Endothelial cell of umbilical vein (primary cell): ENCODE data around the gene TPH1. TPM values are rescaled to one million over a fixed set of nuclear protein-coding genes. Genes with fewer than 3 reads are reported as not detected.
A peak's percentile ranks its signal among the peaks of the same experiment; 100 is the strongest.

Experiments
- Bru-seq: library from RNA; stranded (reverse); fragments of 400-500 nt; gene quantifications from one replicate; lab custom pipeline; 2021; lab: Mats Ljungman, UMichigan
- BruChase-seq, 2 experiments: library from RNA; stranded (reverse); fragments of 400-500 nt; gene quantifications; one replicate each; lab custom pipeline; 2021; lab: Mats Ljungman, UMichigan
- BruUV-seq: library from RNA; stranded (reverse); fragments of 400-500 nt; replicated peaks from 2 replicates; lab custom pipeline; 2021; lab: Mats Ljungman, UMichigan
- CTCF ChIA-PET: fragments of 300-600, 350-600 bp; sonication (Branson Sonifier 250); formaldehyde crosslinking; loops from one replicate; lab custom pipeline; 2021; ENCODE audit warnings: antibody characterized with exemption, inconsistent platforms; lab: Charles Lee
- POLR2A ChIA-PET: fragments of 300-600, 350-600 bp; sonication (Branson Sonifier 250); formaldehyde crosslinking; loops from one replicate; lab custom pipeline; 2021; ENCODE audit warnings: antibody characterized with exemption, inconsistent platforms; lab: Charles Lee
- DNase-seq: peaks from one replicate; pipeline ENCODE4 v3.0.0-alpha.2; 2011; ENCODE audit warnings: low read depth, low spot score
- FAIRE-seq: peaks from 2 replicates; lab custom pipeline; 2011; peaks lifted over from hg19 to GRCh38; lab: Jason Lieb, UNC
- H2AFZ ChIP-seq: 2 replicates; pipeline ENCODE4 v1.6.0; 2012; ENCODE audit warnings: low read depth, low read length, control low read depth, inconsistent platforms
- H3K27ac ChIP-seq: 2 replicates; pipeline ENCODE4 v1.5.1; 2011; ENCODE audit warnings: low read depth, mild to moderate bottlenecking, control low read depth, low read length, moderate library complexity; ENCODE audit not compliant: insufficient read depth
- H3K27me3 ChIP-seq, 2 experiments: 2 replicates each; pipeline versions ENCODE4 v1.6.0 to v1.6.1; 2011; ENCODE audit warnings: low read length in 2 of 2, mixed read lengths in 1 of 2; ENCODE audit not compliant: control insufficient read depth in 2 of 2, insufficient read depth in 2 of 2
- H3K36me3 ChIP-seq, 2 experiments: 2 replicates in 1 of 2; 3 replicates in 1 of 2; pipeline ENCODE4 v1.5.1; 2011; ENCODE audit warnings: low read length in 2 of 2, mild to moderate bottlenecking in 1 of 2, moderate library complexity in 1 of 2; ENCODE audit not compliant: control insufficient read depth in 2 of 2, insufficient read depth in 2 of 2; ENCODE audit errors: extremely low read depth in 1 of 2
- H3K4me1 ChIP-seq: 3 replicates; pipeline ENCODE4 v1.5.1; 2011; ENCODE audit warnings: mild to moderate bottlenecking, low read length; ENCODE audit not compliant: control insufficient read depth, insufficient read depth; ENCODE audit errors: extremely low read depth
- H3K4me2 ChIP-seq: 2 replicates; pipeline ENCODE4 v1.6.1; 2011; ENCODE audit warnings: low read length, control low read depth, mixed read lengths; ENCODE audit not compliant: insufficient read depth
- H3K4me3 ChIP-seq, 3 experiments: fragments of 200-600 bp in 1 of 3; sonication (generic), shearing (Covaris generic) in 1 of 3; replicated peaks in 1 of 3; 2 replicates each; pipeline ENCODE4 v1.5.1; 2011 to 2016; ENCODE audit warnings: control low read depth in 3 of 3, low read length in 3 of 3, mild to moderate bottlenecking in 2 of 3, inconsistent platforms in 1 of 3, low read depth in 1 of 3, moderate library complexity in 1 of 3; ENCODE audit not compliant: insufficient read depth in 1 of 3
- H3K79me2 ChIP-seq: 2 replicates; pipeline ENCODE4 v1.6.0; 2012; ENCODE audit warnings: low read length, inconsistent platforms; ENCODE audit not compliant: control insufficient read depth, insufficient read depth
- H3K9ac ChIP-seq: replicated peaks from 2 replicates; pipeline ENCODE3; 2011; ENCODE audit warnings: low read length, control low read depth; ENCODE audit not compliant: insufficient read depth; ENCODE audit errors: extremely low read depth
- H3K9me1 ChIP-seq: replicated peaks from 3 replicates; pipeline ENCODE4 v1.6.0; 2011; ENCODE audit warnings: mild to moderate bottlenecking, low read length; ENCODE audit not compliant: control insufficient read depth, insufficient read depth; ENCODE audit errors: extremely low read depth
- H3K9me3 ChIP-seq: replicated peaks from 2 replicates; pipeline ENCODE4 v1.5.1; 2012; ENCODE audit warnings: low read length, inconsistent platforms; ENCODE audit not compliant: control insufficient read depth, insufficient read depth
- H4K20me1 ChIP-seq: replicated peaks from 2 replicates; pipeline ENCODE3; 2011; ENCODE audit warnings: mild to moderate bottlenecking, low read length; ENCODE audit not compliant: control insufficient read depth, insufficient read depth; ENCODE audit errors: extremely low read depth
- EZH2 ChIP-seq: IDR thresholded peaks from 2 replicates; pipeline ENCODE4 v1.6.1; 2012; ENCODE audit warnings: borderline replicate concordance, low read depth, mild to moderate bottlenecking, moderate library complexity, low read length, inconsistent platforms; ENCODE audit not compliant: severe bottlenecking
- POLR2AphosphoS5 ChIP-seq: IDR thresholded peaks from 2 replicates; pipeline ENCODE4 v1.6.1; 2012; ENCODE audit warnings: low read depth, mild to moderate bottlenecking, control low read depth, low read length, moderate library complexity; ENCODE audit not compliant: insufficient read depth
- dilution Hi-C: fragments of 300-500 bp; cut with MboI; formaldehyde crosslinking; loops from one replicate; pipeline ENCODE4 v1.15.0; 2019; ENCODE audit warnings: low sequenced_read_pairs; ENCODE audit not compliant: extremely low pct_ligation_motif_present
- intact Hi-C: fragments of 100-400 bp; cut with micrococcal nuclease; formaldehyde crosslinking; loops from one replicate; pipeline ENCODE4 v1.10.0; 2022
- long read RNA-seq: library from polyadenylated mRNA; stranded (forward); transcript quantifications from one replicate; pipeline ENCODE4 v2.0.0, GENCODE V29; 2021
- polyA minus RNA-seq, 3 experiments: library from RNA; depleted of rRNA, polyadenylated mRNA; stranded (reverse); fragments of >200 nt; gene quantifications; 1 replicate in 1 of 3; 2 replicates in 2 of 3; pipeline ENCODE4 v1.2.3, GENCODE V29; 2011
- polyA plus RNA-seq, 4 experiments: library from polyadenylated mRNA; depleted of rRNA in 3 of 4; stranded (reverse) in 3 of 4; unstranded in 1 of 4; fragments of >200 nt; gene quantifications; 2 replicates each; pipeline versions ENCODE4 v1.2.1 to v1.2.3, GENCODE V29; 2011 to 2012; ENCODE audit warnings: missing spikeins in 1 of 4
- total RNA-seq: library from RNA; stranded (reverse); gene quantifications from 2 replicates; pipeline ENCODE4 v1.2.3, GENCODE V29; 2021
- TF ChIP-seq, protein P1 (sequence below), 2 donors: IDR thresholded peaks; 1 replicate in 1 of 2; 2 replicates in 1 of 2; pipeline ENCODE4 v1.5.1; 2011; ENCODE audit warnings: low read length in 2 of 2, mild to moderate bottlenecking in 2 of 2, moderate library complexity in 2 of 2, control low read depth in 1 of 2, inconsistent platforms in 1 of 2, low read depth in 1 of 2; ENCODE audit not compliant: insufficient read depth in 1 of 2; ENCODE audit errors: extremely low read depth in 1 of 2

The TPH1 gene
- 0.07 and 0.42 TPM in 2 replicates for total RNA-seq
- 0.05 and 0.07 TPM in 2 replicates for polyA plus RNA-seq
- 0.01 TPM in 1 of 2 replicates, not detected in the other for polyA plus RNA-seq (2011; cell fraction: cytosol; rRNA removed)
- polyA plus RNA-seq (2011; cell fraction: nucleus; rRNA removed) = 0.59 and 0.76 TPM in 2 replicates
- 0.12 and 0.15 TPM in 2 replicates for polyA plus RNA-seq (2012)
- 0.72 TPM in 1 of 2 replicates, not detected in the other for polyA minus RNA-seq
- polyA minus RNA-seq (2011; cell fraction: cytosol; rRNA and poly(A)+ RNA removed) = not detected
- polyA minus RNA-seq (2011; cell fraction: nucleus; rRNA and poly(A)+ RNA removed) = 0.29 and 0.34 TPM in 2 replicates
- Bru-seq, nascent RNA = percentile 23 among the genes with signal in this experiment
- BruChase-seq, experiment 1, labeled RNA remaining after a 6-hour chase = percentile 14 among the genes with signal in this experiment
- BruChase-seq, experiment 2, labeled RNA remaining after a 2-hour chase = percentile 19 among the genes with signal in this experiment
- long read RNA-seq = 0 reads

DNA sequence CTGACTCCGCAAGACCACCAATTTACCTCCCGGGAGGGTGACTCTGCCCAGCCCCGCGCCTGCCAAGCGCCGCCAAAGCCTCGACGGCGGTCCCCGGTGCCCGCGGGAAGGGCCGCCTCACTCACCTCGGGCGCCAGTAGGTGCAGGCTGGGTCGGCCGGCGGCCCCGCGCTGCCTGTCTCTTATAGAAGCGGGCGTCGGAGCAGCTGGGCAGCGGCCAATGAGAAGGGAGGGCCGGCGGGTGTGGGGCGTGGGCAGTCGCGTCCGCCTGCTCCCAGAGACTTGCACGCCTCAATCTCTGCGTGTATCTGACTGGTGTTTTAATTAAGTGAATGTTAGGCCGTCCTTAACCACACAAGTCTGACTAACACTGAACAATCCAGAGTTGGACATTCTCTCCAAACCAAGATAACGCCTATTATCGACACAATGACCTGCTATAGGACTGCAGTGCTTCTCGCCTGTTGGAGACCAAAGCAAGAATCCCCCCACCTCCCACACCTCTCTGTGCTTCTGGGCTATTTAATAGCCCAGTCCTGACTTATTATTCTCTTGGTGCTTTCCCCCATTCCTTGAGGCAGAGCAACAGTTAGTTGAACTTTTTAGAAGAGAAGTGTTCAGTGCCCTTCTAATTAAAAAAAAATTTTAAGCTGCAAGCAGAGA lies at the start of gene TPH1:
TSS of gene TPH1 (minus strand) at position 154 of the 662 bp plus-strand sequence. CDS start 5,507 bp downstream, outside the sequence.
- Histone ChIP-seq H3K9me3 (no peaks in the 10 kb centered on the region), H3K4me1 (no peaks in the 10 kb centered on the region), H2AFZ (no peak within 1 kb of the TSS), H3K27me3 (peaks cover 23 to 29% of the 10 kb centered on the region in 2 experiments), H3K9ac (no peak within 1 kb of the TSS), H4K20me1 (no peaks in the 10 kb centered on the region), H3K9me1 (no peaks in the 10 kb centered on the region), H3K27ac (no peak within 1 kb of the TSS), H3K79me2 (no peaks in the 10 kb centered on the region), H3K4me2 (no peak within 1 kb of the TSS), H3K4me3 (no peak within 1 kb of the TSS), H3K36me3 (no peaks in the 10 kb centered on the region)
- dilution Hi-C loops = no loop called here
- FAIRE-seq (no peak), DNase-seq (no peak)
- BruUV-seq = no TSS peak
- ChIA-PET CTCF (interaction anchor here (1.0 kb wide), 1 partner anchor 56 kb away, joined by 3 read pairs; no protein-coding TSS in a partner anchor), POLR2A (no interaction called here)
- intact Hi-C loops = no loop called here
- TF ChIP-seq, protein P1, sequence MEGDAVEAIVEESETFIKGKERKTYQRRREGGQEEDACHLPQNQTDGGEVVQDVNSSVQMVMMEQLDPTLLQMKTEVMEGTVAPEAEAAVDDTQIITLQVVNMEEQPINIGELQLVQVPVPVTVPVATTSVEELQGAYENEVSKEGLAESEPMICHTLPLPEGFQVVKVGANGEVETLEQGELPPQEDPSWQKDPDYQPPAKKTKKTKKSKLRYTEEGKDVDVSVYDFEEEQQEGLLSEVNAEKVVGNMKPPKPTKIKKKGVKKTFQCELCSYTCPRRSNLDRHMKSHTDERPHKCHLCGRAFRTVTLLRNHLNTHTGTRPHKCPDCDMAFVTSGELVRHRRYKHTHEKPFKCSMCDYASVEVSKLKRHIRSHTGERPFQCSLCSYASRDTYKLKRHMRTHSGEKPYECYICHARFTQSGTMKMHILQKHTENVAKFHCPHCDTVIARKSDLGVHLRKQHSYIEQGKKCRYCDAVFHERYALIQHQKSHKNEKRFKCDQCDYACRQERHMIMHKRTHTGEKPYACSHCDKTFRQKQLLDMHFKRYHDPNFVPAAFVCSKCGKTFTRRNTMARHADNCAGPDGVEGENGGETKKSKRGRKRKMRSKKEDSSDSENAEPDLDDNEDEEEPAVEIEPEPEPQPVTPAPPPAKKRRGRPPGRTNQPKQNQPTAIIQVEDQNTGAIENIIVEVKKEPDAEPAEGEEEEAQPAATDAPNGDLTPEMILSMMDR (IDR thresholded peaks at IDR 0.05; ENCODE audit: extremely low read depth in 1 of 2, insufficient read depth in 1 of 2, low read depth in 1 of 2, low read length in 2 of 2) = no peak
- TF ChIP-seq POLR2AphosphoS5 (no peak), EZH2 (peak; percentile 60)
